H1 (cell line): ENCODE results near the gene CNNM1. TPM values are rescaled to one million over a fixed set of nuclear protein-coding genes. Genes with fewer than 3 reads are reported as not detected.

Source experiments
- CTCF ChIA-PET: fragments of 300-600 bp; sonication (Branson Sonifier 250); formaldehyde crosslinking; loops from one replicate; lab custom pipeline; 2021; ENCODE audit not compliant: partially characterized antibody; lab: Charles Lee
- POLR2A ChIA-PET: fragments of 300-600 bp; sonication (Branson Sonifier 250); formaldehyde crosslinking; loops from one replicate; lab custom pipeline; 2021; ENCODE audit warnings: inconsistent platforms; ENCODE audit not compliant: partially characterized antibody; lab: Charles Lee
- DNase-seq, 2 experiments: peaks; one replicate each; pipeline versions ENCODE4 v3.0.0 to v3.0.0-alpha.2; 2010 to 2022; ENCODE audit warnings: low spot score in 2 of 2, low read depth in 1 of 2, mixed read lengths in 1 of 2
- FAIRE-seq: peaks from 2 replicates; lab custom pipeline; 2011; peaks lifted over from hg19 to GRCh38; lab: Jason Lieb, UNC
- H2AFZ ChIP-seq: 2 replicates; pipeline ENCODE4 v1.8.1; 2012; ENCODE audit warnings: low read length, inconsistent platforms
- H2AK5ac ChIP-seq: 2 replicates; pipeline ENCODE4 v1.6.1; 2013; ENCODE audit warnings: low read depth, low read length
- H2BK120ac ChIP-seq: replicated peaks from 2 replicates; pipeline ENCODE3; 2013; ENCODE audit warnings: low read depth, low read length, inconsistent platforms
- H2BK12ac ChIP-seq: 2 replicates; pipeline ENCODE4 v1.6.1; 2013; ENCODE audit warnings: low read depth, low read length
- H2BK15ac ChIP-seq: 2 replicates; pipeline ENCODE4 v1.6.1; 2013; ENCODE audit warnings: low read length
- H2BK20ac ChIP-seq: 2 replicates; pipeline ENCODE4 v1.6.1; 2013; ENCODE audit warnings: low read length
- H2BK5ac ChIP-seq: 2 replicates; pipeline ENCODE4 v1.6.1; 2013; ENCODE audit warnings: low read depth, low read length
- H3K14ac ChIP-seq: 2 replicates; pipeline ENCODE4 v1.6.1; 2013; ENCODE audit warnings: inconsistent platforms; ENCODE audit not compliant: insufficient read length
- H3K18ac ChIP-seq: 2 replicates; pipeline ENCODE4 v1.6.1; 2013; ENCODE audit warnings: low read length; ENCODE audit errors: extremely low read depth
- H3K23ac ChIP-seq: 2 replicates; pipeline ENCODE4 v1.6.1; 2013; ENCODE audit warnings: inconsistent platforms; ENCODE audit not compliant: insufficient read length
- H3K23me2 ChIP-seq: 2 replicates; pipeline ENCODE4 v1.6.1; 2013; ENCODE audit warnings: low read depth, low read length
- H3K27ac ChIP-seq: 2 replicates; pipeline ENCODE4 v1.6.1; 2011; ENCODE audit warnings: low read depth, low read length, inconsistent platforms
- H3K27me3 ChIP-seq, 4 experiments: replicated peaks in 1 of 4; 1 replicate in 1 of 4; 2 replicates in 3 of 4; pipeline versions ENCODE4 v1.6.1 to v1.8.1; 2011 to 2013; ENCODE audit warnings: low read length in 3 of 4, mild to moderate bottlenecking in 3 of 4, inconsistent platforms in 2 of 4, mixed read lengths in 2 of 4, moderate library complexity in 1 of 4; ENCODE audit not compliant: control insufficient read depth in 3 of 4, insufficient read depth in 3 of 4; ENCODE audit errors: extremely low read depth in 1 of 4
- H3K36me3 ChIP-seq, 4 experiments: 2 replicates each; pipeline versions ENCODE4 v1.6.1 to v1.8.1; 2011 to 2013; ENCODE audit warnings: mild to moderate bottlenecking in 4 of 4, low read length in 3 of 4, moderate library complexity in 2 of 4, control low read depth in 1 of 4, inconsistent platforms in 1 of 4; ENCODE audit not compliant: insufficient read depth in 4 of 4, control insufficient read depth in 2 of 4
- H3K4ac ChIP-seq: replicated peaks from 2 replicates; pipeline ENCODE3; 2013; ENCODE audit warnings: low read length, low read depth, mixed read lengths, inconsistent platforms; ENCODE audit not compliant: insufficient read length
- H3K4me1 ChIP-seq, 4 experiments: replicated peaks in 1 of 4; 1 replicate in 1 of 4; 2 replicates in 3 of 4; pipeline versions ENCODE4 v1.6.1 to v1.8.1; 2011 to 2013; ENCODE audit warnings: low read length in 3 of 4, inconsistent platforms in 2 of 4, mixed read lengths in 1 of 4; ENCODE audit not compliant: insufficient read depth in 4 of 4, control insufficient read depth in 3 of 4
- H3K4me2 ChIP-seq, 2 experiments: 2 replicates each; pipeline versions ENCODE4 v1.6.1 to v1.8.1; 2011 to 2013; ENCODE audit warnings: low read depth in 2 of 2, low read length in 2 of 2, control low read depth in 1 of 2, inconsistent platforms in 1 of 2, mild to moderate bottlenecking in 1 of 2; ENCODE audit not compliant: insufficient read depth in 1 of 2
- H3K4me3 ChIP-seq, 4 experiments: fragments of 200-600, 300-600 bp in 1 of 4; sonication (generic), shearing (Covaris generic), sonication (Bioruptor Twin) in 1 of 4; 2 replicates each; pipeline versions ENCODE4 v1.5.1 to v1.8.1; 2011 to 2016; ENCODE audit warnings: low read length in 4 of 4, low read depth in 3 of 4, control low read depth in 2 of 4, inconsistent platforms in 2 of 4, mild to moderate bottlenecking in 2 of 4, mixed read lengths in 1 of 4, moderate library complexity in 1 of 4; ENCODE audit not compliant: insufficient read depth in 2 of 4; ENCODE audit errors: extremely low read depth in 1 of 4
- H3K56ac ChIP-seq: replicated peaks from 2 replicates; pipeline ENCODE3; 2013; ENCODE audit warnings: low read depth, mild to moderate bottlenecking, mixed read lengths, low read length, inconsistent platforms; ENCODE audit not compliant: insufficient read length
- H3K79me1 ChIP-seq: 2 replicates; pipeline ENCODE4 v1.6.1; 2013; ENCODE audit warnings: low read depth, low read length, control low read depth
- H3K79me2 ChIP-seq, 2 experiments: 2 replicates each; pipeline versions ENCODE4 v1.6.1 to v1.8.1; 2012 to 2013; ENCODE audit warnings: low read length in 2 of 2, mild to moderate bottlenecking in 2 of 2, inconsistent platforms in 1 of 2; ENCODE audit not compliant: insufficient read depth in 2 of 2, control insufficient read depth in 1 of 2
- H3K9ac ChIP-seq, 4 experiments: replicated peaks in 1 of 4; 1 replicate in 1 of 4; 2 replicates in 3 of 4; pipeline versions ENCODE4 v1.6.1 to v1.8.1; 2011 to 2013; ENCODE audit warnings: low read depth in 3 of 4, low read length in 3 of 4, control low read depth in 2 of 4, mild to moderate bottlenecking in 2 of 4, moderate library complexity in 2 of 4, inconsistent platforms in 1 of 4; ENCODE audit errors: extremely low read depth in 1 of 4
- H3K9me3 ChIP-seq, 2 experiments: 2 replicates each; pipeline versions ENCODE4 v1.6.1 to v1.8.1; 2012 to 2013; ENCODE audit warnings: mild to moderate bottlenecking in 2 of 2, moderate library complexity in 2 of 2, control low read depth in 1 of 2, inconsistent platforms in 1 of 2, low read depth in 1 of 2, low read length in 1 of 2, mixed read lengths in 1 of 2; ENCODE audit not compliant: insufficient read depth in 2 of 2
- H4K20me1 ChIP-seq, 2 experiments: replicated peaks in 1 of 2; 2 replicates each; pipeline versions ENCODE3 to v1.8.1; 2011 to 2013; ENCODE audit warnings: inconsistent platforms in 2 of 2, low read length in 2 of 2, mild to moderate bottlenecking in 1 of 2; ENCODE audit not compliant: insufficient read depth in 2 of 2, control insufficient read depth in 1 of 2
- H4K5ac ChIP-seq: 2 replicates; pipeline ENCODE4 v1.6.1; 2013; ENCODE audit warnings: low read length, low read depth, mixed read lengths, inconsistent platforms; ENCODE audit not compliant: insufficient read length
- H4K8ac ChIP-seq: 2 replicates; pipeline ENCODE4 v1.8.0; 2013; ENCODE audit warnings: mild to moderate bottlenecking, moderate library complexity, low read length, inconsistent platforms; ENCODE audit not compliant: insufficient read depth; ENCODE audit errors: extremely low read depth
- H4K91ac ChIP-seq: replicated peaks from 2 replicates; pipeline ENCODE3; 2013; ENCODE audit warnings: low read length, mixed read lengths, inconsistent platforms; ENCODE audit not compliant: insufficient read length
- ATF3 ChIP-seq: IDR thresholded peaks from 2 replicates; pipeline ENCODE4 v1.6.1; 2011; ENCODE audit warnings: low read depth, mild to moderate bottlenecking, low read length; ENCODE audit not compliant: insufficient read depth
- CREB1 ChIP-seq: IDR thresholded peaks from 2 replicates; pipeline ENCODE4 v1.6.1; 2012; ENCODE audit warnings: inconsistent platforms
- EP300 ChIP-seq, 2 experiments: IDR thresholded peaks; 1 replicate in 1 of 2; 2 replicates in 1 of 2; pipeline ENCODE4 v1.6.1; 2011 to 2012; ENCODE audit warnings: low read depth in 2 of 2, low read length in 2 of 2, mild to moderate bottlenecking in 2 of 2, borderline replicate concordance in 1 of 2, inconsistent platforms in 1 of 2, moderate library complexity in 1 of 2
- EZH2 ChIP-seq: fragments of 200-600 bp; sonication (generic); IDR thresholded peaks from 2 replicates; pipeline ENCODE4 v1.7.1; 2012; ENCODE audit warnings: low read depth, mild to moderate bottlenecking, moderate library complexity, low read length, inconsistent platforms; ENCODE audit not compliant: severe bottlenecking
- HDAC2 ChIP-seq, 2 experiments: fragments of 300-600 bp in 1 of 2; sonication (generic) in 1 of 2; IDR thresholded peaks; 2 replicates each; pipeline ENCODE4 v1.6.1; 2011 to 2012; ENCODE audit warnings: low read depth in 2 of 2, low read length in 2 of 2, mild to moderate bottlenecking in 2 of 2, moderate library complexity in 2 of 2, borderline replicate concordance in 1 of 2, inconsistent platforms in 1 of 2
- KDM4A ChIP-seq: IDR thresholded peaks from one replicate; pipeline ENCODE4 v1.7.1; 2012; ENCODE audit warnings: low read depth, mild to moderate bottlenecking, moderate library complexity, low read length, inconsistent platforms; ENCODE audit not compliant: severe bottlenecking
- POU5F1 ChIP-seq: IDR thresholded peaks from 2 replicates; pipeline ENCODE4 v1.6.1; 2011; ENCODE audit warnings: low read depth, mild to moderate bottlenecking, low read length, moderate library complexity
- RXRA ChIP-seq: IDR thresholded peaks from 2 replicates; pipeline ENCODE4 v1.6.1; 2011; ENCODE audit warnings: low read depth, mild to moderate bottlenecking, low read length, moderate library complexity; ENCODE audit not compliant: insufficient read depth
- SP2 ChIP-seq: IDR thresholded peaks from 2 replicates; pipeline ENCODE4 v1.6.1; 2012; ENCODE audit warnings: mild to moderate bottlenecking, low read length, inconsistent platforms
- YY1 ChIP-seq: IDR thresholded peaks from 2 replicates; pipeline ENCODE4 v1.6.1; 2011; ENCODE audit warnings: low read depth, mild to moderate bottlenecking, low read length
- WGBS, 2 experiments: shearing (Covaris generic) in 1 of 2; methylation state at CpG; one replicate each; pipeline versions ENCODE4 v1.1.6 to v1.1.7; 2013 to 2015; ENCODE audit warnings: low lambda C conversion rate in 2 of 2, mixed read lengths in 2 of 2, inconsistent platforms in 1 of 2, low coverage in 1 of 2, missing lambda C conversion rate in 1 of 2; ENCODE audit not compliant: insufficient replicate concordance in 2 of 2, insufficient coverage in 1 of 2, insufficient read length in 1 of 2; ENCODE audit errors: extremely low coverage in 1 of 2, missing lambda C conversion rate in 1 of 2; 5-methylcytosine and 5-hydroxymethylcytosine counted together
- polyA plus RNA-seq, 7 experiments: library from polyadenylated mRNA; depleted of rRNA in 3 of 7; stranded (reverse) in 5 of 7; unstranded in 2 of 7; fragments of >200 nt in 5 of 7; fragments of 200-250 nt in 2 of 7; gene quantifications; 1 replicate in 5 of 7; 2 replicates in 1 of 7; 4 replicates in 1 of 7; pipeline versions ENCODE4 v1.2.1 to v1.2.3, GENCODE V29; 2011 to 2013; ENCODE audit warnings: missing spikeins in 2 of 7, mixed read lengths in 2 of 7
- total RNA-seq: library from RNA; stranded (reverse); fragmentation: NEBNext Ultra II Directional; extraction: Animal tissue kit (Norgen Biotek cat#: 25700); gene quantifications from 2 replicates; pipeline ENCODE4 v1.2.1, GENCODE V29; 2021

CNNM1 gene
- total and polyA plus RNA-seq, 2 of the 8 experiments (the other 6 are each of a cell fraction or from before 2014, with no cell fraction given), result 0.74 to 0.92 TPM

- no peaks in the 10 kb centered on the region for H3K79me2 ChIP-seq
- no peak overlapping the region for H2BK12ac ChIP-seq
- ChIA-PET POLR2A (no interaction called here), CTCF (interaction anchor here (1.2 to 2.7 kb wide), 3 partner anchors 8 to 813 kb away, joined by 3 to 8 read pairs (median 3); no protein-coding TSS in a partner anchor)
- H3K18ac ChIP-seq, result no peak overlapping the region
- 52% methylated on average over 2 of the region's 2 CpGs; no CpG with 5 or more reads in 1 of the 2 experiments for WGBS, 2 experiments
- H4K8ac ChIP-seq, result no peak overlapping the region
- no peak overlapping the region for H2BK120ac ChIP-seq
- no peaks in the 10 kb centered on the region for H4K20me1 ChIP-seq
- DNase-seq (no peak), FAIRE-seq (no peak)
- H2BK20ac ChIP-seq, result no peak overlapping the region
- no peaks in the 10 kb centered on the region for H3K36me3 ChIP-seq
- H3K4me3 ChIP-seq, result no peak overlapping the region
- H3K23ac ChIP-seq, result no peak overlapping the region
- H3K4ac ChIP-seq, result no peak overlapping the region
- no peak overlapping the region for H3K56ac ChIP-seq
- H2AFZ ChIP-seq, result no peak overlapping the region
- H3K9me3 ChIP-seq, result no peaks in the 10 kb centered on the region
- H2BK5ac ChIP-seq, result no peak overlapping the region
- no peak overlapping the region for H2BK15ac ChIP-seq
- TF ChIP-seq RXRA, result no peak
- TF ChIP-seq HDAC2 (IDR thresholded peaks at IDR 0.05; ENCODE audit: borderline replicate concordance in 1 of 2, low read depth in 2 of 2, low read length in 2 of 2), result no peak
- TF ChIP-seq POU5F1, result no peak
- TF ChIP-seq CREB1, result no peak
- TF ChIP-seq KDM4A, result no peak
- TF ChIP-seq SP2, result no peak
- no peak for TF ChIP-seq ATF3
- TF ChIP-seq EZH2, result no peak
- TF ChIP-seq YY1, result no peak
- no peak for TF ChIP-seq EP300 (IDR thresholded peaks at IDR 0.05; ENCODE audit: borderline replicate concordance in 1 of 2, low read depth in 2 of 2, low read length in 2 of 2)
- no peak overlapping the region for H4K91ac ChIP-seq
- H3K79me1 ChIP-seq, result no peaks in the 10 kb centered on the region
- no peak overlapping the region for H3K27ac ChIP-seq
- H2AK5ac ChIP-seq, result no peak overlapping the region
- no peaks in the 10 kb centered on the region for H3K27me3 ChIP-seq
- H3K4me1 ChIP-seq, result no peaks in the 10 kb centered on the region
- H4K5ac ChIP-seq, result no peak overlapping the region
- H3K4me2 ChIP-seq, result no peak overlapping the region
- no peaks in the 10 kb centered on the region for H3K23me2 ChIP-seq
- H3K9ac ChIP-seq, result no peak overlapping the region
- no peak overlapping the region for H3K14ac ChIP-seq
Measured at GRCh38 chr10:99280472-99280871, 48.7 kb upstream of the CNNM1 start.
